DMS114 treated with DMSO at 0.1 percent for 48 hours (cell line): ENCODE measurements around the gene GNRH2.
A peak's percentile ranks its signal among the peaks of the same experiment; 100 is the strongest.
"Not testable (repeated sequence)": the region's sequence is repeated elsewhere in the genome, so short reads cannot be mapped to it uniquely, and the experiment has no call there.

Source experiments
- DNase-seq: peaks from one replicate; lab custom pipeline; 2025; ENCODE audit not compliant: unreplicated experiment; lab: John Stamatoyannopoulos, UW

The GNRH2 gene

DNA sequence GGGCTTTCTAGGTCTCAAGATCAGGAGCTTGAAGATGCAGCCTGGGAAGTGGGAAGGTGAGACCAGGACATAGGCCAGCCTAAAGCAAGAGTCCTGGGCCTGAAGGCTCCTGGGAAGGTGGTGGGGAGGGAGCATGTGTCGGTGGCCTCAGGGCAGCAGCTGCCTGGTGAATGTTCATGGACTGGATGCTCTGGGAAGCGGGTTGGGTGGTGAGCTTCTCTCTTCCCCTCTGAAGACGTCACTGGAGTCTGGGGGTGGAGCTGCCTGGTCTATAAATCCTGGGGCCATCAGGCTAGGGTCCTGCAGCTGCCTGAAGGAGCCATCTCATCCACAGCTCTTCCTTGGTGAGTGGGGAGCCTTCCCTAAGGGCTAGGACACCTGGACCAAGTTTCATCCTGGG is at the start of gene GNRH2:
Gene GNRH2 (plus strand): TSS at position 301 of the 400 bp plus-strand sequence. CDS start 793 bp downstream, outside the sequence.
- DNase-seq, result no peak

DNA sequence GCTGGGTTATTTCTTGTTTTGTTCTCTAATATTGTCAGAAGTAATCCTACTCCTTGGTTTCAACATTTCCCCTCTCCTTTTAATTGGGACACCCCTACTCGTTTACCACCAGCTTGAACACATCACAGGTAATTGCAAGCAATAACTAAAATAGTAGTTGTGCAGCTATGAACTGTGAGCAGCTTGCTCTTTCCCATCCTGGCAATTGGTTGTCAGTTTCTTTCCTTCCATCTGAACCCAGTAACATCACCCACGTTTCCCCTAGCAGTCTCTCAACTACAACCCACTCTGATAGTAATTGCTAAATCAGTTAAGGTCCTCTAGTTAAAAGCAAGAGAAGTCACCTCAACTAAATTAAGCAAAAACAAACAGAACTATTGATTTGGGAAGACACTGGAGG is 47.6 kb upstream of the GNRH2 start:
- no peak for DNase-seq

DNA sequence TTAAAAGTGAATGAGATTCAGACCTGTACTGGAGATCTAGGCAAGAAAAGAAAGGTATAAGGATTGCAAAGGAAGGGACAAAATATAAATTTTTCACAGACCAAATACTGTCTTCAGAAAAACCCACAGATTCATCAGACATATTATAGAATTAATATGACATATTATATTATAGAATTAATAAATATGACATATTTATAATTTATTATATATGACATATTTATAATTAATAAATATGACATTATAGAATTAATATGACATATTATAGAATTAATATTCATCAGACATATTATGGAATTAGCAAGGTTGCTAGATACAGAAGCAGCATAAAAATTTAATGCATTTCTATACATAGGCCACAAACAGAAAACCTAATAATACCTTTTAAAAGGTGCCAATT is 44.7 kb upstream of the GNRH2 start:
- DNase-seq, result no peak

DNA sequence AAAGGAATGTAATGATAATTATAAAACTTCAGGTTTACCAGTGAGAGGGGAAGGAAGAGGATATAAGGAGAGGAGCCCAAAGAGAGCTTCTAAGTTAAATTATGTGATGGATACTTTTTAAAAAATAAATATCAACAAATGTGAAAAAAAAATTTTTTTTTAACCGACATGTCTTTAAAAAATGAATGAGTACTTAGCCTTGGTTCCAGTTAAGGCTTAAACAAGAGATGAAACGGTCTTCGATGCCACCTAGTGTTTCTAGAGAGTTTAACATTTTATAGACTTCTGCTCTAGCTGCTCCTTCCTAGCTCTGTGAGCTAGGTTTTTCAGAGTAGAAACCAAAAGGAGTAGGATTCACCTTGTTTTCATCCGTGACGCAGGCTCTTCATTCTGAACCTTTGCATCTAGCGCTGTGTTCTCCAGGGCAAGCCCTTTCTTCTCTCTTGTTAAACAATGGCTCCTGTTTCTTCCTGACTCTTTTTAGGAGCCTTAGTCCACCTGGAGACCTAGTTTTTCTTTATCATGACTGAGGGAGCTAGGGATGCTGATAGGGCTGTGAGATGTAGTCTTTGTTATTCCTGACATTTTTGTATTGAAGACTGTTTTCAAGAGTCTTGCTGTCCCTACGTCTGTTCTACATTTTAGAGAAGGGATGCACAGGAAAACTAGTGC is 42.4 kb upstream of the GNRH2 start:
- peak; percentile 70 for DNase-seq

GRCh38 chr20:3003416-3003815 is 40.0 kb upstream of the GNRH2 start:
- no peak for DNase-seq

DNA sequence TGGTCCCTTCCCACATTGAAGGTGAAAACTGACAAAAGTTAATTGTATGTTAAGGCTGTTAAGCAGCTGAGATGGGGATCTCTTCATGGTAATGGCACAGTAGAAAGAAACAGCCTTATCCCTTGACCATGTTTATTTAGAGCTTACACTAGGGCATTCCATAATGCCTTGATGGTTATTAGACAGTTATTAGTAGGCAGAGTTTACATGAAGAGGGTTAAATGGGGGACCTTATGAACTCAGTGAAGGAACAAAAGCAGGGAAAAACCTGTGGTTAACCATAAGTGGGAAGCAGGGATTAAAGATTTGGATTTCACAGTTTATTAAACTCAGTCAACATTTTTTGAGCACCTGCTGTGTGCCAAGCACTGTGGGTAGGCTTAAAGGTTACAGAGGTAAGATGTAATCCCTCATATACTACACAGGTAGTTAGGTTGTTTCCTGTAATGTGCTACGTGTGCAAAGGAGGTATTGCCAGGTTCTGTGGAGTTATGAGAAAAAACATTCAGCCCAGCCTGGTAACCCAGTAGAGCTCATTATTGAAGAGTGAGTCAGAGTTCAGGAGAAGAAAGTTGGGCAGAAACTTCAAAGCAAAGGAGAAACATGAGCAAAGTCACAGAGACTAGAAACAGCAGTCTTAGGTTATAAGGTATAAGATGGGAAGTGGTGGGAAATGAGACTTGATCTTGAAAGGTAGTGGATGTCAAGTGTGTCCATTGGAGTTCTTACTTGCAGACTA is 32.3 kb upstream of the GNRH2 start:
- no peak for DNase-seq

GRCh38 chr20:3011752-3012151 is 31.7 kb upstream of the GNRH2 start:
- DNase-seq, result no peak

DNA sequence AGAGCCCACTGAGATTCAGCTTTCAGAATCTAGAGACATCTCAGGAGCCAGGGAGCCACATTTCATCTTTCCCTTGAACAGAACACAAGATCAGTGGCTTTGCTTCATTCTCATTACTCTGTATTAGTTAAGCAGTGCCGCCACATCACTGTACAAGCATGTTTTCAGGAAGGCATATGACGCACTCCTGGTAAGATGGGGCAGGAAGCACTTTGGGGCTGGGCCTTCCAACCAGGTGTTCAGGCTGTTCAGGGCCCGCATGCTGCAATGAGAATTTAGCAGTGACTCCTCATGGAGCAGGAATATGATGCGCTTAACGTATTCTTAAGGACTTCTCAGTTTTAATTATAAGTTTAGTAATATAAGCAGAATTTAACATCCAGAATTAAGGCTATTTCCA is 29.7 kb upstream of the GNRH2 start:
- DNase-seq, result no peak

- no peak for DNase-seq
Observed at GRCh38 chr20:3014179-3014578, 29.2 kb upstream of the GNRH2 start.

- DNase-seq, result no peak
Observed at GRCh38 chr20:3014662-3015061, 28.8 kb upstream of the GNRH2 start.

- not testable (repeated sequence) for DNase-seq
Observed at GRCh38 chr20:3015302-3015701, 28.1 kb upstream of the GNRH2 start.

DNA sequence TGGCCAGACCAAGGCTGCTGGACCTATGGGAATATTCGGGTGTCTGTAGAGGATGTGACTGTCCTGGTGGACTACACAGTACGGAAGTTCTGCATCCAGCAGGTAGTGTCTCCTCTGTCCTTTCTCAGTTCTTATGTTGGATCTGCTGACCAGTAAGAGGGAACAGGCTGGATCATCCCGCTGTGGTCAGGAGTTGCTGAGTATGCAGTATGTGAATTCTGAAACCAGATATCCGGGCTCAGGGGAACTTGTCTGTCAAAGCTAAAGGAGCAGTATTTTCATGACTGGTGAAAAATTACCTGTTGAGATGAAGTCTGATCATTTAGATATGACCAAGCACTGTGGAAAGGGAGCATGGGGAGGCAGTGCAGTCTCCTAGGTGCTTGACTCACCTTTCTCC is 22.1 kb upstream of the GNRH2 start:
- DNase-seq, result no peak

DNA sequence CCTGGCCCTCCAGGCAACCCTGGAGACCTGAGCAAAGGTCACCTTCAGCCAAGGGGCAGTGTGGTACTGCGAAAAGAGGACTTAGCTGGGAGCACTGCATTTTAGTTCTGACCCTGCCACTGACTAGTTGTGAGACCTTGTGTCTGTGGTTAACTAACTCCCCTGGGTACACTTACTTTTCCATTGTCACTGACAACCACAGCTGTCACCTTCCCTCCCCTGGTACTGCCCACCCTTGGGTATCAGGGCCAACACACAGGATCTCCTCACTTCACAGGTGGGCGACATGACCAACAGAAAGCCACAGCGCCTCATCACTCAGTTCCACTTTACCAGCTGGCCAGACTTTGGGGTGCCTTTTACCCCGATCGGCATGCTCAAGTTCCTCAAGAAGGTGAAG is 21.6 kb upstream of the GNRH2 start:
- DNase-seq, result no peak

DNA sequence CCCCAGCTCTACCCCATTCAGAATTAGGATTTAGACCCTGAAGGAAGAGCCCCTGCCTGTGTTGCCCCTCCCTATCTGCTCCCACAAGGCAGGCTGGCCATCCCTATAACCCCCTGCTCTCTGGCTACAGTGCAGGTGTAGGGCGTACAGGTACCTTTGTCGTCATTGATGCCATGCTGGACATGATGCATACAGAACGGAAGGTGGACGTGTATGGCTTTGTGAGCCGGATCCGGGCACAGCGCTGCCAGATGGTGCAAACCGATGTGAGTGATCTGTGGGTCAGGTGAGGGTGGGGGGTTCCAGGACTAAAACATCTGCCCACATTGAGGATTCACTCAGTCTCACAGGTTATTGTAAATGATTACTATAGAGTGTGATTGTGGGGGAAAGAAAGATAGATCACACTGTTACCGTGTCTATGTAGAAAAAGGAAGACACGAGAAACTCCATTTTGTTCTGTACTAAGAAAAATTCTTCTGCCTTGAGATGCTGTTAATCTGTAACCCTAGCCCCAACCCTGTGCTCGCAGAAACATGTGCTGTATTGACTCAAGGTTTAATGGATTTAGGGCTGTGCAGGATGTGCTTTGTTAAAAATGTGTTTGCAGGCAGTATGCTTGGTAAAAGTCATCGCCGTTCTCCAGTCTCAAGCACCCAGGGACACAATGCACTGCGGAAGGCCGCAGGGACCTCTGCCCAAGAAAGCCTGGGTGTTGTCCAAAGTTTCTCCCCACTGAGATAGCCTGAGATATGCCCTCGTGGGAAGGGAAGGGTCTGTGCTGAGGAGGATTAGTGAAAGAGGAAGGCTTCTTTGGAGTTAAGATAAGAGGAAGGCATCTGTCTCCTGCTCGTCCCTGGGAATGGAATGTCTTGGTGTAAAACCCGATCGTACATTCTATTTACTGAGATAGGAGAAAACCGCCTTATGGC is 20.6 kb upstream of the GNRH2 start:
- DNase-seq, result not testable (repeated sequence)

DNA sequence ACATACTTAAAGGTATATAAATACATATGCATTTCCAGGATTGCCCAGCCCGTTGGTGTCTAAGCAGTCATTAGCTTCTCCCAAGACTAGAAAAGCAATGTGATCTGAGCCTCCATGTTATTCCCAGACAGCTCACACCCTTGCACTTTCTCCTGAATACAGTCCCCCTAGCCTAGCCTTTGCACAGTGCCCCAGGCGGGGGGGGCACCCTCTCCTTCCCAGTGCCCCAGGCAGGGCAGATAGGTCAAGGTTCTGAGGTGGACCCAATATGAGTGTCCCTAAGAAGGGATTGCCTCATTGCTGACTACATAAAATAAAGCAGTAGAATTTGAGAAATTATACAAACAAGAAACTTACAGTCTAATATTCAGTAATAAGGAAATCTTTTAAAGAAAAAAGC is 15.4 kb upstream of the GNRH2 start:
- no peak for DNase-seq

GRCh38 chr20:3031524-3032147 is 11.8 kb upstream of the GNRH2 start:
- no peak for DNase-seq

- DNase-seq, result no peak
Observed at GRCh38 chr20:3032624-3033023, 10.8 kb upstream of the GNRH2 start.

GRCh38 chr20:3037654-3038053 is 5.8 kb upstream of the GNRH2 start:
- DNase-seq, result no peak

GRCh38 chr20:3038454-3038853 is 5.0 kb upstream of the GNRH2 start:
- DNase-seq, result no peak

DNA sequence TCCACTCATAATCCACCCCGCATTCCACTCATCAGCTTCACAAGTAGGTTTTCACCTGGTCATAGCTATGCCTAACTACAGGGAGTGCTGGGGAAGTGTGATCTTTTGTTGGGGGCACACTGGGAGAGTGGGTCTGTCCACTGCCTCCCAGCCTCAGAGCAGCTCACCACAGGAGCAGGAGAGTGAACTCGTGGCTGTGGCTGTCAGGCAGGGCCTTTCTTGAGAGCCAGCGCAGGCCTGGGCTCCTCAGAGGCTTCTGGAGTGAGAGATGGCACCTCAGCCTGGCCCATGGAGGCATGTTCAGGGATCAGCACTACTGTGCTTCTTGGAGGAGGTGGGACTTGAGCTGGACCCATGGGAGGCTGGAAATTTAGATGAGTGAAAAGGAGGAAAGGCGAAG is 4.0 kb upstream of the GNRH2 start:
- DNase-seq, result no peak

DNA sequence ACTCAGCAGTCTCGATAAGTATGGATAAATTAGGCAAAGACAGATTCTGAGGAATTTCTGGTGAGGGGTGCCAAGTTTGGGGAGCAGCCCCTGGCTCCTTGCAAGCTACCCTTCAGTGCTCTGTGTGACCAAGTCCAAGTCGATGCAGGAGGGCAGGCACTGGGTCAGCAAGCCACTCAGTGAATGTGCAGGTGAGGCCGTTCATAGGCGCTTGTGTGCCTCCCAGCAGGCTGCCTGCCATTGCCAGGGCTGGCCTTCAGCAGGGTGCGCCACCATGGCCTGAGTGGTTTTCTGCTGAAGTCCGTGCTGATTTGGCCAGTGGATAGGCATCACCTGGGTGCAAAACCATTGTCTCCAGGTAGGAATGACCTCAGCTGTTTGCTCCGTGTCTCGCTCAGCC is 3.3 kb upstream of the GNRH2 start:
- DNase-seq, result no peak
